Subcutaneous preadipocyte (primary cell): ENCODE results near the gene AKAIN1. TPM values are rescaled to one million over a fixed set of nuclear protein-coding genes. Genes with fewer than 3 reads are reported as not detected.

Source experiments
- total RNA-seq: library from RNA; depleted of rRNA; stranded (reverse); fragments of >200 nt; gene quantifications from 2 replicates; pipeline ENCODE4 v1.2.3, GENCODE V29; 2012

AKAIN1 gene, protein sequence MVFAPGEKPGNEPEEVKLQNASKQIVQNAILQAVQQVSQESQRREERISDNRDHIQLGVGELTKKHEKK
- not detected in 2 replicates for total RNA-seq

DNA sequence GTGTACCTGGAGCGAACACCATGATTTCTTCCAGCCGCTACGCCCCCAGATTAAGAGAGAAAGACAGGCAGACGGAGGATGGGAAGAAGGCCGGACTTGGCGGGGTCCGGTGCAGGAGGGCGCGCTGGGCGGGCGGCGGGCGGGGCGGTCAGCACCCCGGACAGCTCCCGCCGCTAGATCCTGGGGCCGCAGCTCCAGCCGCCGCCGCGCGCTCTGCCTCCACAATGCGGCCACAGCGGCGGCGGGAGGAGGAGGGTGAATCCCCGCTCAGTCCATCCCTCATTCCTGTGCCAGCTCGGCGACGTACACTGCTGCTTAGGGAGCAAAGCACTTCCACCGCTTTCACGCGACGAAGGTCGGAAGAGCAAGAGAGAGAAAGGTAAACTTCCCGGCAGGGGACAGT lies at the start of gene AKAIN1:
AKAIN1 (minus strand) TSS at position 226 of the 403 bp plus-strand sequence; CDS start at position 22, 204 bp downstream.

Other genes starting within 250 kb of the AKAIN1 start
- gene ZBTB14, start 98.5 kb upstream of the AKAIN1 start, total RNA-seq: 9.9 and 13.9 TPM in 2 replicates